ENCODE results near the gene VAMP2. TPM values are rescaled to one million over a fixed set of nuclear protein-coding genes. Genes with fewer than 3 reads are reported as not detected.

VAMP2 gene
- total and polyA plus RNA-seq, 9 of the 15 experiments (the other 6 are each of a cell fraction or from before 2014, with no cell fraction given): 2.3 to 31.8 (median 6.0) TPM

GRCh38 chr17:8173056-8173870, 10.5 kb upstream of the VAMP2 start (continued):
- peak; percentile 92 for TF ChIP-seq BCOR (IDR thresholded peaks at IDR 0.05)
- TF ChIP-seq ZNF175 (CRISPR knock-in tag; IDR thresholded peaks at IDR 0.05; ENCODE audit: low read depth): 0 out of 2 replicates have a peak, but pooled peaks have one; percentile 30
- TF ChIP-seq NONO (IDR thresholded peaks at IDR 0.05; ENCODE audit: low read depth in 2 of 2, low read length in 1 of 2): peak; percentile 95 to 96
- TF ChIP-seq TEAD2 (tag; IDR thresholded peaks at IDR 0.05): no peak
- TF ChIP-seq SAFB (IDR thresholded peaks at IDR 0.05; ENCODE audit: borderline replicate concordance, low read depth, low read length): no peak
- TF ChIP-seq ZBTB2 (IDR thresholded peaks at IDR 0.05): peak; percentile 89; the same call in 1 of the 2 replicates
- peak; percentile 100 for TF ChIP-seq HBP1 (CRISPR knock-in tag; IDR thresholded peaks at IDR 0.05)
- TF ChIP-seq ATF1 (CRISPR knock-in tag; IDR thresholded peaks at IDR 0.05): no peak
- TF ChIP-seq ATF1 (tag; IDR thresholded peaks at IDR 0.05): peak; percentile 92
- TF ChIP-seq IFI16 (CRISPR knock-in tag; IDR thresholded peaks at IDR 0.05): 0 out of 2 replicates have a peak, but pooled peaks have one; percentile 23
- no peak for TF ChIP-seq NFYB (IDR thresholded peaks at IDR 0.05; ENCODE audit: extremely low read depth, insufficient read length)
- TF ChIP-seq TCFL5 (CRISPR knock-in tag; conservative IDR thresholded peaks at IDR 0.05): peak; percentile 77
- peak; percentile 48 for TF ChIP-seq NR2C1 (IDR thresholded peaks at IDR 0.05)
- TF ChIP-seq NR2C1 (tag; IDR thresholded peaks at IDR 0.05): peak; percentile 64
- no peak for TF ChIP-seq FOXA1 (IDR thresholded peaks at IDR 0.05; ENCODE audit: borderline replicate concordance)
- TF ChIP-seq ZNF75A (CRISPR knock-in tag; IDR thresholded peaks at IDR 0.05): peak; percentile 49; the same call in 1 of the 2 replicates
- TF ChIP-seq NFIC (IDR thresholded peaks at IDR 0.05): peak; percentile 89
- peak; percentile 82 for TF ChIP-seq CEBPG (CRISPR knock-in tag; IDR thresholded peaks at IDR 0.05)
- peak; percentile 90 to 91 for TF ChIP-seq CEBPG (tag; conservative IDR thresholded peaks at IDR 0.05 in 1 of 2, IDR thresholded peaks at IDR 0.05 in 1 of 2)
- TF ChIP-seq ZNF280A (IDR thresholded peaks at IDR 0.05; ENCODE audit: low read depth, partially characterized antibody): no peak
- peak; percentile 85 for TF ChIP-seq E4F1 (CRISPR knock-in tag; IDR thresholded peaks at IDR 0.05; ENCODE audit: borderline replicate concordance)
- no peak for TF ChIP-seq ZNF507 (tag; conservative IDR thresholded peaks at IDR 0.05)
